ENCODE measurements around the gene MAP3K9.
A peak's percentile ranks its signal among the peaks of the same experiment; 100 is the strongest.

Gene MAP3K9

GRCh38 chr14:70716958-70717357 is 92.4 kb downstream of the MAP3K9 start:
- TF ChIP-seq CTCF (IDR thresholded peaks at IDR 0.05; ENCODE audit: insufficient read depth, missing control alignments) = no peak
- DNase-seq (ENCODE audit: insufficient read length, low spot score) = no peak
- FAIRE-seq = no peak

GRCh38 chr14:70716483-70716882 is 92.8 kb downstream of the MAP3K9 start:
- no peak for DNase-seq (ENCODE audit: insufficient read length, low spot score)
- FAIRE-seq = no peak
- no peak for TF ChIP-seq CTCF (IDR thresholded peaks at IDR 0.05; ENCODE audit: insufficient read depth, missing control alignments)

GRCh38 chr14:70714055-70714550 is 95.2 kb downstream of the MAP3K9 start:
- FAIRE-seq = peak; percentile 32
- TF ChIP-seq CTCF (IDR thresholded peaks at IDR 0.05; ENCODE audit: insufficient read depth, missing control alignments) = peak; percentile 53
- peak; percentile 28 for DNase-seq (ENCODE audit: insufficient read length, low spot score)

GRCh38 chr14:70713511-70713916 is 95.8 kb downstream of the MAP3K9 start:
- FAIRE-seq (no peak), DNase-seq (ENCODE audit: insufficient read length, low spot score) (no peak)
- no peak for TF ChIP-seq CTCF (IDR thresholded peaks at IDR 0.05; ENCODE audit: insufficient read depth, missing control alignments)

GRCh38 chr14:70713096-70713495 is 96.2 kb downstream of the MAP3K9 start:
- FAIRE-seq = no peak
- DNase-seq (ENCODE audit: insufficient read length, low spot score) = no peak
- no peak for TF ChIP-seq CTCF (IDR thresholded peaks at IDR 0.05; ENCODE audit: insufficient read depth, missing control alignments)

GRCh38 chr14:70711451-70711850 is 97.9 kb downstream of the MAP3K9 start:
- DNase-seq (ENCODE audit: insufficient read length, low spot score) (no peak), FAIRE-seq (no peak)
- no peak for TF ChIP-seq CTCF (IDR thresholded peaks at IDR 0.05; ENCODE audit: insufficient read depth, missing control alignments)

GRCh38 chr14:70709726-70710382 is 99.5 kb downstream of the MAP3K9 start:
- TF ChIP-seq CTCF (IDR thresholded peaks at IDR 0.05; ENCODE audit: insufficient read depth, missing control alignments) = no peak
- FAIRE-seq (no peak), DNase-seq (ENCODE audit: insufficient read length, low spot score) (no peak)

All from D721Med (cell line).